ENCODE data around the gene ELMO1. TPM values are rescaled to one million over a fixed set of nuclear protein-coding genes. Genes with fewer than 3 reads are reported as not detected.

ELMO1 gene
- total and polyA plus RNA-seq, 4 donors: 6.7 to 51.5 (median 14.8) TPM

GRCh38 chr7:37497576-37497975 lies 48.9 kb upstream of the ELMO1 start:
- 89% methylated on average over 6 of the region's 6 CpGs for WGBS
- H3K4me1 ChIP-seq (ENCODE audit: control insufficient read depth in 4 of 4, insufficient read depth in 4 of 4, low read length in 3 of 4): no peaks in the 10 kb centered on the region
- H3K36me3 ChIP-seq (ENCODE audit: control insufficient read depth in 4 of 4, insufficient read depth in 3 of 4, low read depth in 1 of 4, low read length in 3 of 4): no peaks in the 10 kb centered on the region
- no peak overlapping the region for H3K4me3 ChIP-seq (ENCODE audit: low read depth in 1 of 3, low read length in 3 of 3)
- H3K27me3 ChIP-seq (ENCODE audit: control insufficient read depth in 4 of 4, insufficient read depth in 4 of 4, low read length in 3 of 4): no peaks in the 10 kb centered on the region
- no peak overlapping the region for H3K9ac ChIP-seq (ENCODE audit: low read depth in 1 of 2, low read length in 2 of 2)
- H3K27ac ChIP-seq (ENCODE audit: low read depth in 1 of 2, low read length in 2 of 2): no peak overlapping the region
- no peak for TF ChIP-seq MAX (IDR thresholded peaks at IDR 0.05)
- TF ChIP-seq CTCF (IDR thresholded peaks at IDR 0.05; ENCODE audit: low read depth, low read length, missing input control): no peak
- no peak for TF ChIP-seq YY1 (IDR thresholded peaks at IDR 0.05)
- TF ChIP-seq ATF3 (IDR thresholded peaks at IDR 0.05): no peak
- TF ChIP-seq GABPA (IDR thresholded peaks at IDR 0.05 in 1 of 2, conservative IDR thresholded peaks at IDR 0.05 in 1 of 2): no peak
- TF ChIP-seq REST (IDR thresholded peaks at IDR 0.05): no peak
- TF ChIP-seq NR2F2 (IDR thresholded peaks at IDR 0.05): no peak
- no peak for TF ChIP-seq ZBTB33 (IDR thresholded peaks at IDR 0.05)
- TF ChIP-seq JUND (IDR thresholded peaks at IDR 0.05): no peak
- DNase-seq (ENCODE audit: low spot score): no peak
- H3K9me3 ChIP-seq (ENCODE audit: control insufficient read depth in 4 of 4, low read length in 3 of 4): no peaks in the 10 kb centered on the region

GRCh38 chr7:37495574-37496184 lies 47.0 kb upstream of the ELMO1 start:
- Histone ChIP-seq H3K4me1 (ENCODE audit: control insufficient read depth in 4 of 4, insufficient read depth in 4 of 4, low read length in 3 of 4) (no peaks in the 10 kb centered on the region), H3K9ac (ENCODE audit: low read depth in 1 of 2, low read length in 2 of 2) (no peak overlapping the region), H3K4me3 (ENCODE audit: low read depth in 1 of 3, low read length in 3 of 3) (no peak overlapping the region), H3K36me3 (ENCODE audit: control insufficient read depth in 4 of 4, insufficient read depth in 3 of 4, low read depth in 1 of 4, low read length in 3 of 4) (no peaks in the 10 kb centered on the region), H3K27me3 (ENCODE audit: control insufficient read depth in 4 of 4, insufficient read depth in 4 of 4, low read length in 3 of 4) (no peaks in the 10 kb centered on the region), H3K9me3 (ENCODE audit: control insufficient read depth in 4 of 4, low read length in 3 of 4) (no peaks in the 10 kb centered on the region), H3K27ac (ENCODE audit: low read depth in 1 of 2, low read length in 2 of 2) (no peak overlapping the region)
- TF ChIP-seq FOXA2 (IDR thresholded peaks at IDR 0.05) (no peak), EGR1 (IDR thresholded peaks at IDR 0.05; ENCODE audit: low read depth in 2 of 2) (peak; percentile 50 to 67), MAX (IDR thresholded peaks at IDR 0.05) (no peak), REST (IDR thresholded peaks at IDR 0.05) (no peak), HNF4A (conservative IDR thresholded peaks at IDR 0.05) (peak in 1 of 2 donors; percentile 8), RAD21 (IDR thresholded peaks at IDR 0.05) (peak; percentile 86), CTCF (IDR thresholded peaks at IDR 0.05; ENCODE audit: low read depth, low read length, missing input control) (peak; percentile 77)
- WGBS: 58% methylated on average over 4 of the region's 4 CpGs
- DNase-seq (ENCODE audit: low spot score): no peak

Data from liver (tissue), 9 donors.